ENCODE results near the gene FAM228A.
A peak's percentile ranks its signal among the peaks of the same experiment; 100 is the strongest.

The FAM228A gene

GRCh38 chr2:24225499-24226242, 50.8 kb downstream of the FAM228A start:
- DNase-seq (ENCODE audit: low spot score) = no peak

- DNase-seq (ENCODE audit: low spot score) = peak; percentile 76
These were observed 53.6 kb downstream of the FAM228A start for GRCh38 chr2:24228470-24228869.

- peak; percentile 98 for DNase-seq (ENCODE audit: low spot score)
These were observed 56.6 kb downstream of the FAM228A start for GRCh38 chr2:24231461-24231881.

GRCh38 chr2:24233321-24233720, 58.5 kb downstream of the FAM228A start:
- DNase-seq (ENCODE audit: low spot score) = no peak

GRCh38 chr2:24237313-24237712, 62.5 kb downstream of the FAM228A start:
- DNase-seq (ENCODE audit: low spot score) = no peak

GRCh38 chr2:24238158-24238557, 63.3 kb downstream of the FAM228A start:
- no peak for DNase-seq (ENCODE audit: low spot score)

- DNase-seq (ENCODE audit: low spot score) = no peak
These were observed 64.7 kb downstream of the FAM228A start for GRCh38 chr2:24239553-24239952.
